ENCODE data around the gene CNR1. TPM values are rescaled to one million over a fixed set of nuclear protein-coding genes. Genes with fewer than 3 reads are reported as not detected.

The CNR1 gene
- total and polyA plus RNA-seq, 2 of the 4 experiments (the other 2 are of a cell fraction), result not detected

- H3K4ac ChIP-seq (ENCODE audit: low read depth, low read length), result no peak overlapping the region
- H4K8ac ChIP-seq (ENCODE audit: low read depth in 2 of 2, low read length in 2 of 2), result no peak overlapping the region
- no peaks in the 10 kb centered on the region for H4K20me1 ChIP-seq (ENCODE audit: insufficient read depth, low read length)
- no peak overlapping the region for H3K9ac ChIP-seq (ENCODE audit: low read depth, low read length)
- no peak overlapping the region for H4K91ac ChIP-seq (ENCODE audit: insufficient read depth, low read depth, low read length)
- no peak overlapping the region for H3K4me3 ChIP-seq (ENCODE audit: insufficient read depth, low read depth, low read length)
- H3K18ac ChIP-seq (ENCODE audit: low read depth, low read length), result no peak overlapping the region
- intact Hi-C loops (cut with micrococcal nuclease), result loop anchor here (10.0 kb wide), 2 partner anchors 457 to 757 kb away; partner anchors contain the start of genes AKIRIN2 and CFAP206
- H3K9me3 ChIP-seq (ENCODE audit: control insufficient read depth, insufficient read depth, low read length), result no peaks in the 10 kb centered on the region
- H3K4me2 ChIP-seq (ENCODE audit: low read depth, low read length), result no peak overlapping the region
- dilution Hi-C loops (cut with HindIII; ENCODE audit: low sequenced_read_pairs, unreplicated experiment), result no loop called here
- no peaks in the 10 kb centered on the region for H3K36me3 ChIP-seq (ENCODE audit: control insufficient read depth, insufficient read depth, low read length)
- peaks cover 22% of the 10 kb centered on the region for H3K27me3 ChIP-seq (ENCODE audit: control insufficient read depth, insufficient read depth, low read length)
- H3K14ac ChIP-seq (replicated peaks; ENCODE audit: low read depth, low read length), result no peak overlapping the region
- ChIA-PET CTCF (no interaction called here), POLR2A (ENCODE audit: unreplicated experiment) (no interaction called here)
- H3K56ac ChIP-seq (ENCODE audit: extremely low read depth, insufficient read depth, low read length), result no peak overlapping the region
- in situ Hi-C loops (cut with MboI; ENCODE audit: low sequenced_read_pairs), result no loop called here
- no peak overlapping the region for H2BK120ac ChIP-seq (ENCODE audit: low read depth, low read length)
- DNase-seq (no peak), ATAC-seq (ENCODE audit: low read depth) (no peak)
- no peak overlapping the region for H2BK20ac ChIP-seq (ENCODE audit: low read depth, low read length)
- WGBS, 2 experiments (ENCODE audit: extremely low coverage in 2 of 2, insufficient read length in 1 of 2), result no CpG with 5 or more reads among the region's 4 CpGs
- H3K4me1 ChIP-seq (ENCODE audit: control insufficient read depth, insufficient read depth, low read length), result peaks cover 2% of the 10 kb centered on the region; the same call in 1 of the 2 replicates
- no peak overlapping the region for H2AK5ac ChIP-seq (ENCODE audit: low read depth, low read length)
- no peak overlapping the region for H2AFZ ChIP-seq (replicated peaks; ENCODE audit: low read length, poor library complexity)
- BruUV-seq (replicated peaks), result no TSS peak
- no peak overlapping the region for H3K27ac ChIP-seq (ENCODE audit: insufficient read depth, low read length)
- TF ChIP-seq BHLHE40 (IDR thresholded peaks at IDR 0.05; ENCODE audit: low read depth, low read length) (no peak), RCOR1 (IDR thresholded peaks at IDR 0.05; ENCODE audit: insufficient replicate concordance, low read length) (no peak), MAZ (IDR thresholded peaks at IDR 0.05; ENCODE audit: borderline replicate concordance, low read depth, low read length) (no peak), NFE2L2 (IDR thresholded peaks at IDR 0.05; ENCODE audit: low read depth, low read length) (no peak), RAD21 (IDR thresholded peaks at IDR 0.05; ENCODE audit: low read length) (no peak), MXI1 (IDR thresholded peaks at IDR 0.05; ENCODE audit: borderline replicate concordance, low read depth, low read length) (no peak), ELK1 (IDR thresholded peaks at IDR 0.05; ENCODE audit: borderline replicate concordance, low read depth, low read length) (no peak), SMC3 (IDR thresholded peaks at IDR 0.05; ENCODE audit: low read depth, low read length) (no peak)
- H3K79me1 ChIP-seq (ENCODE audit: low read depth in 1 of 2, low read length in 2 of 2), result no peaks in the 10 kb centered on the region
- no peak overlapping the region for H2AK9ac ChIP-seq (replicated peaks; ENCODE audit: low read depth, low read length, poor library complexity)
- no peak overlapping the region for H2BK15ac ChIP-seq (ENCODE audit: low read depth, low read length)
- H3K9me1 ChIP-seq (ENCODE audit: insufficient read depth, low read length), result no peaks in the 10 kb centered on the region
- H2BK5ac ChIP-seq (ENCODE audit: low read depth, low read length, poor library complexity, severe bottlenecking), result no peak overlapping the region
- H3K23ac ChIP-seq (ENCODE audit: low read depth, low read length), result no peak overlapping the region
- no peak overlapping the region for H4K5ac ChIP-seq (ENCODE audit: low read depth, low read length)
Measured at GRCh38 chr6:88161940-88162339, 4.2 kb downstream of the CNR1 start.
